Renal pelvis (tissue), 4 donors: ENCODE results near the gene DPYD. TPM values are rescaled to one million over a fixed set of nuclear protein-coding genes. Genes with fewer than 3 reads are reported as not detected.

Experiments used
- DNase-seq: peaks from one replicate; pipeline ENCODE4 v3.0.0-alpha.2; 2013
- polyA plus RNA-seq, 3 donors: library from polyadenylated mRNA; unstranded; fragments of 120-200 nt; gene quantifications; one replicate each; pipeline ENCODE4 v1.2.1, GENCODE V29; 2013; ENCODE audit not compliant: insufficient read length in 3 of 3

Gene DPYD
- polyA plus RNA-seq, 3 donors, result 9.8 to 13.8 (median 12.2) TPM

GRCh38 chr1:97457446-97458089 lies 463.3 kb downstream of the DPYD start:
- no peak for DNase-seq

GRCh38 chr1:97451944-97452343 lies 468.9 kb downstream of the DPYD start:
- DNase-seq, result no peak

GRCh38 chr1:97451046-97451826 lies 469.6 kb downstream of the DPYD start:
- DNase-seq, result no peak

GRCh38 chr1:97441966-97442365 lies 478.9 kb downstream of the DPYD start:
- no peak for DNase-seq

GRCh38 chr1:97433824-97434177 lies 487.0 kb downstream of the DPYD start:
- no peak for DNase-seq

GRCh38 chr1:97433094-97433823 lies 487.6 kb downstream of the DPYD start:
- no peak for DNase-seq

- no peak for DNase-seq
Observed at GRCh38 chr1:97427371-97427770, 493.5 kb downstream of the DPYD start.

- DNase-seq, result no peak
Observed at GRCh38 chr1:97424209-97424608, 496.6 kb downstream of the DPYD start.

- DNase-seq, result no peak
Observed at GRCh38 chr1:97423403-97423802, 497.4 kb downstream of the DPYD start.

GRCh38 chr1:97417661-97418060 lies 503.2 kb downstream of the DPYD start:
- DNase-seq, result no peak

- no peak for DNase-seq
Observed at GRCh38 chr1:97414682-97415312, 506.0 kb downstream of the DPYD start.

- no peak for DNase-seq
Observed at GRCh38 chr1:97412737-97413136, 508.1 kb downstream of the DPYD start.

- DNase-seq, result no peak
Observed at GRCh38 chr1:97412166-97412565, 508.7 kb downstream of the DPYD start.

- DNase-seq, result no peak
Observed at GRCh38 chr1:97396463-97396862, 524.4 kb downstream of the DPYD start.

GRCh38 chr1:97392701-97393100 lies 528.1 kb downstream of the DPYD start:
- DNase-seq, result no peak

- no peak for DNase-seq
Observed at GRCh38 chr1:97385536-97386277, 535.1 kb downstream of the DPYD start.

- DNase-seq, result no peak
Observed at GRCh38 chr1:97384294-97384968, 536.4 kb downstream of the DPYD start.

GRCh38 chr1:97383797-97384196 lies 537.0 kb downstream of the DPYD start:
- DNase-seq, result no peak

- DNase-seq, result no peak
Observed at GRCh38 chr1:97382206-97382605, 538.6 kb downstream of the DPYD start.

- DNase-seq, result no peak
Observed at GRCh38 chr1:97379387-97380075, 541.3 kb downstream of the DPYD start.

- DNase-seq, result no peak
Observed at GRCh38 chr1:97378596-97378995, 542.2 kb downstream of the DPYD start.
